ENCODE data around the gene PCGF1. TPM values are rescaled to one million over a fixed set of nuclear protein-coding genes. Genes with fewer than 3 reads are reported as not detected.

PCGF1 gene
- total and polyA plus RNA-seq, 7 experiments from 2014 or later = 9.0 to 37.0 (median 26.5) TPM

DNA sequence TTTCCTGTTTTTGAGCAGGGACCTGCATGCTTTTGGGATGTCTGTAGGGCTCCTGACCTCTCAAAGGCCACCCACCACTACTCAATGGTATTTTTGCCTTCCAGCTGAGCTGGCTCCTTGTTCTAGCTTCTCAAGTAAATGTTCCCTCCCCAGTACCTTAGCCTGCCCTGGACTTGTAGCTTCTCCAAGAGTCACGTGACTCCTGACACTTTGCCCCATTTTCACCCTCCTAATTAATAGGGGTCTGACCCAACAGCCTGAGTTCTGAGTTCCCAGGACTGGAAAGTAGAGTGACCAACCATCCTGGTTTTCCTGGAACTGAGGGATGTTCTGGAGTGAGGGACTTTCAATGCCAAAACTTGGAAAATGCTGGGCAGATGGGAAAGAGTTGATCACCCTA lies 12.1 kb downstream of the PCGF1 start:
- no peaks in the 10 kb centered on the region for H3K9me3 ChIP-seq (ENCODE audit: control insufficient read depth in 2 of 3, low read length in 3 of 3)
- Mint-ChIP-seq H3K27me3 (peaks cover 18 to 29% (median 20%) of the 10 kb centered on the region in 5 donors), H3K9me3 (no peaks in the 10 kb centered on the region), H3K4me1 (peaks cover 15 to 24% (median 20%) of the 10 kb centered on the region in 7 donors), H3K36me3 (peaks cover 11 to 39% (median 16%) of the 10 kb centered on the region in 5 donors), H3K27ac (peak overlapping the region in 1 of 9 donors; percentile 55), H3K4me3 (no peak overlapping the region)
- ATAC-seq (no peak), DNase-seq (no peak)
- H3K27me3 ChIP-seq (ENCODE audit: control insufficient read depth in 2 of 2, insufficient read depth in 2 of 2, low read length in 2 of 2) = peaks cover 0 to 22% of the 10 kb centered on the region in 2 donors
- no peak overlapping the region for H3K4me3 ChIP-seq (ENCODE audit: low read length)
- H3K27ac ChIP-seq (ENCODE audit: low read depth, low read length) = no peak overlapping the region
- intact Hi-C loops (cut with micrococcal nuclease) = no loop called here
- H3K36me3 ChIP-seq (ENCODE audit: control insufficient read depth in 2 of 3, insufficient read depth in 3 of 3, low read length in 3 of 3) = peaks cover 4 to 41% (median 5%) of the 10 kb centered on the region in 3 experiments
- ChIA-PET CTCF (no interaction called here), POLR2A (no interaction called here)
- H3K4me1 ChIP-seq (ENCODE audit: control insufficient read depth in 2 of 2, insufficient read depth in 2 of 2, low read length in 2 of 2) = peaks cover 8 to 21% of the 10 kb centered on the region in 2 donors

DNA sequence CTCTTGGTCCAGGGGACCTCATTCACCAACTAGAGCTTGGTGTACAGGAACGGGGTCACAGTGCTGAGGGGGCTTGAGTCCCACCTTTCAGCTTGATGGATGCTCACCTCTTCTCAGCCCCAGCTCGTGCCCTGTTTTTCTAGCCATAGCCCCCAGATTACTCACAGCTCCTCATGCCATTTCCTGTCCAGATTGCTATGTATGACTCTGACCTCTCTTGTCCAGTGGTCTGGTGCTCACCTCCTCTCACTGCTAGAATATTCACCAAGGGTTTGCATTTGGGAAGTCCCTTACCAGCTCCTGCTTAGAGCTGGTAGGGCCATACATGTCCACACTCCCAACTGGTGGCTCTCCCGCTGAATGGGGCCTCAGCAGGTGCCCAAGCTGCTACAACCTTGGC lies 13.9 kb downstream of the PCGF1 start:
- Mint-ChIP-seq H3K9me3 (peaks cover 0 to 2% (median 0%) of the 10 kb centered on the region in 11 donors), H3K4me1 (peaks cover 5 to 15% (median 9%) of the 10 kb centered on the region in 7 donors), H3K36me3 (peaks cover 14 to 52% (median 23%) of the 10 kb centered on the region in 5 donors), H3K4me3 (no peak overlapping the region), H3K27me3 (peaks cover 5 to 12% (median 7%) of the 10 kb centered on the region in 5 donors), H3K27ac (no peak overlapping the region)
- ATAC-seq = no peak
- POLR2A ChIA-PET = interaction anchor here (0.9 to 1.5 kb wide), 2 partner anchors 10 to 23 kb away, joined by 3 to 4 read pairs; partner anchors contain the start of genes CCDC142 and TTC31
- no peak overlapping the region for H3K4me3 ChIP-seq (ENCODE audit: low read length)
- peaks cover 0 to 7% of the 10 kb centered on the region in 2 donors for H3K27me3 ChIP-seq (ENCODE audit: control insufficient read depth in 2 of 2, insufficient read depth in 2 of 2, low read length in 2 of 2)
- H3K9me3 ChIP-seq (ENCODE audit: control insufficient read depth in 2 of 3, low read length in 3 of 3) = no peaks in the 10 kb centered on the region
- DNase-seq = no peak
- intact Hi-C loops (cut with micrococcal nuclease) = no loop called here
- H3K27ac ChIP-seq (ENCODE audit: low read depth, low read length) = no peak overlapping the region
- peaks cover 2 to 11% of the 10 kb centered on the region in 2 donors for H3K4me1 ChIP-seq (ENCODE audit: control insufficient read depth in 2 of 2, insufficient read depth in 2 of 2, low read length in 2 of 2)
- CTCF ChIA-PET = interaction anchor here (1.8 kb wide), 1 partner anchor 11 kb away, joined by 5 read pairs; the partner anchor contains the start of gene CCDC142
- H3K36me3 ChIP-seq (ENCODE audit: control insufficient read depth in 2 of 3, insufficient read depth in 3 of 3, low read length in 3 of 3) = peaks cover 5 to 59% (median 8%) of the 10 kb centered on the region in 3 experiments

DNA sequence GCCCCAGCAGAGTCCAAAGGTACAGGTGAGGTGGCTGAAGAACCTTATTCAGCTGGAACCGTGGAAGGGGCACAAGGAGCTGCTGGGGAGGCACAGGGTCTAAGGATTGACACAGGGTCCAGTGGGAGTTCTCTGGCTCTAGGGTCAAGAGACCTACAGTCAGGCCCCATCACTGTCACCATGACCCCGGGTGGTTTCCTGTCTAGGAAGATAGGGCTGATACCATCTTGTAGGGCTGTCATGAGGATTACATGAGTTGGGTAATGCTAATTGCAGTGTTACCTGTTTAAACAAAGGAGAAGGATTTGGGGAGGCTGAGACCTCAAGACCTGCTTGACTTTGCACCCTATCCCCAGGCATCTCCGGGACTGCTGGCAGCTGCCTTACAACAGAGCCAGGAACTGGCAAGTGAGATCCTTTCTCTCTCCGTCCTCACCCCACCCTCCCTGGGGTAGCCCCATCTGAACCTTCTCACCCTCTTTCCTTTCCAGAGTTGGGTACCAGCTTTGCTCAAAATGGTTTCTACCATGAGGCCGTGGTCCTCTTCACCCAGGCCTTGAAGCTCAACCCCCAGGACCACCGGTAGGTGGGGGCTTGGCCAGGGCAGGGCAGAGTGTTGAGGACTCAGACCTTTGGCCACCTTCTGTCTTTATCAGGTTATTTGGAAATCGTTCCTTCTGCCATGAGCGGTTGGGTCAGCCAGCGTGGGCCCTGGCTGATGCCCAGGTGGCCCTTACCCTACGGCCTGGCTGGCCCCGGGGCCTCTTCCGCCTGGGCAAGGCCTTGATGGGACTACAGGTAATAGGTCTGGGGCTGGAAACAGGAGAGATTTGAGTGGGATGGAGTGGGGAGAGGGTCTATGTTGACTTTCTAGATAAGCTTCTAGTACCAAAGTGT lies 15.6 kb downstream of the PCGF1 start:
- CTCF ChIA-PET = interaction anchor here (1.8 kb wide), 1 partner anchor 10 kb away, joined by 5 read pairs; the partner anchor contains the start of gene CCDC142
- Mint-ChIP-seq H3K27ac (no peak overlapping the region), H3K9me3 (peaks cover 0 to 2% (median 0%) of the 10 kb centered on the region in 11 donors), H3K27me3 (no peaks in the 10 kb centered on the region), H3K4me1 (peaks cover 0 to 10% (median 1%) of the 10 kb centered on the region in 7 donors), H3K36me3 (peaks cover 14 to 53% (median 20%) of the 10 kb centered on the region in 5 donors), H3K4me3 (no peak overlapping the region)
- ATAC-seq = no peak
- H3K4me1 ChIP-seq (ENCODE audit: control insufficient read depth in 2 of 2, insufficient read depth in 2 of 2, low read length in 2 of 2) = no peaks in the 10 kb centered on the region
- no peak overlapping the region for H3K27ac ChIP-seq (ENCODE audit: low read depth, low read length)
- DNase-seq = no peak
- H3K4me3 ChIP-seq (ENCODE audit: low read length) = no peak overlapping the region
- POLR2A ChIA-PET = interaction anchor here (0.7 to 0.9 kb wide), 2 partner anchors 9 to 17 kb away, joined by 3 to 5 read pairs; partner anchors contain the start of genes CCDC142 and TTC31
- H3K27me3 ChIP-seq (ENCODE audit: control insufficient read depth in 2 of 2, insufficient read depth in 2 of 2, low read length in 2 of 2) = no peaks in the 10 kb centered on the region
- peaks cover 5 to 68% (median 8%) of the 10 kb centered on the region in 3 experiments for H3K36me3 ChIP-seq (ENCODE audit: control insufficient read depth in 2 of 3, insufficient read depth in 3 of 3, low read length in 3 of 3)
- intact Hi-C loops (cut with micrococcal nuclease) = no loop called here
- H3K9me3 ChIP-seq (ENCODE audit: control insufficient read depth in 2 of 3, low read length in 3 of 3) = no peaks in the 10 kb centered on the region

DNA sequence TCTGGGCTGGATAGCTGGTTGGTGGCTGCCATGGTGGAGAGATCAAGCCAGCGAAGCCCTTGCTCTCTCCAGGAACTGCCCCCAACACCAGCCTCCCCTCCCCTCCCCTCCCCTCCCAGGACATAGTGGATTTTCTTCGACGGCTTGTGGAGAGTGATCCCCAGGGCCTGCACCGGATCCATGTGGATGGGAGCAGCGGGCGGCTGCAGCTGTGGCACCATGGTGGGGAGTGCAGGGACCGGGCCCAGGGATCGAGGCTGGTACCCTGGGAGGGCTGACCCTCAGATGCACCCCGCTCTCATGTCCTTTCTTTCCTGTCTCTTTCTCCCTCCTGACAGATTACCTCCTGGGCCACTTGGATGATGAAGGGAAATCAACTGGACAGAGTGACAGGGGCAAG lies 17.6 kb downstream of the PCGF1 start:
- no peak overlapping the region for H3K4me3 Mint-ChIP-seq
- ATAC-seq = no peak
- CTCF ChIA-PET = no interaction called here
- peaks cover 3 to 13% (median 10%) of the 10 kb centered on the region in 7 donors for H3K4me1 Mint-ChIP-seq
- H3K27ac Mint-ChIP-seq = no peak overlapping the region
- no peaks in the 10 kb centered on the region for H3K27me3 Mint-ChIP-seq
- peaks cover 0 to 2% (median 0%) of the 10 kb centered on the region in 11 donors for H3K9me3 Mint-ChIP-seq
- intact Hi-C loops (cut with micrococcal nuclease) = loop anchor here in 1 of 2 donors (10.0 kb wide), 1 partner anchor 1255 kb away; the partner anchor contains the start of genes CCT7 and PRADC1
- no peak overlapping the region for H3K4me3 ChIP-seq (ENCODE audit: low read length)
- H3K27ac ChIP-seq (ENCODE audit: low read depth, low read length) = no peak overlapping the region
- DNase-seq = no peak
- POLR2A ChIA-PET = interaction anchor here (1.0 kb wide), 1 partner anchor 17 kb away, joined by 3 read pairs; the partner anchor contains the start of gene MRPL53
- no peaks in the 10 kb centered on the region for H3K4me1 ChIP-seq (ENCODE audit: control insufficient read depth in 2 of 2, insufficient read depth in 2 of 2, low read length in 2 of 2)
- H3K27me3 ChIP-seq (ENCODE audit: control insufficient read depth in 2 of 2, insufficient read depth in 2 of 2, low read length in 2 of 2) = no peaks in the 10 kb centered on the region
- H3K9me3 ChIP-seq (ENCODE audit: control insufficient read depth in 2 of 3, low read length in 3 of 3) = no peaks in the 10 kb centered on the region
- H3K36me3 Mint-ChIP-seq = peaks cover 18 to 56% (median 27%) of the 10 kb centered on the region in 5 donors
- peaks cover 5 to 71% (median 8%) of the 10 kb centered on the region in 3 experiments for H3K36me3 ChIP-seq (ENCODE audit: control insufficient read depth in 2 of 3, insufficient read depth in 3 of 3, low read length in 3 of 3)

DNA sequence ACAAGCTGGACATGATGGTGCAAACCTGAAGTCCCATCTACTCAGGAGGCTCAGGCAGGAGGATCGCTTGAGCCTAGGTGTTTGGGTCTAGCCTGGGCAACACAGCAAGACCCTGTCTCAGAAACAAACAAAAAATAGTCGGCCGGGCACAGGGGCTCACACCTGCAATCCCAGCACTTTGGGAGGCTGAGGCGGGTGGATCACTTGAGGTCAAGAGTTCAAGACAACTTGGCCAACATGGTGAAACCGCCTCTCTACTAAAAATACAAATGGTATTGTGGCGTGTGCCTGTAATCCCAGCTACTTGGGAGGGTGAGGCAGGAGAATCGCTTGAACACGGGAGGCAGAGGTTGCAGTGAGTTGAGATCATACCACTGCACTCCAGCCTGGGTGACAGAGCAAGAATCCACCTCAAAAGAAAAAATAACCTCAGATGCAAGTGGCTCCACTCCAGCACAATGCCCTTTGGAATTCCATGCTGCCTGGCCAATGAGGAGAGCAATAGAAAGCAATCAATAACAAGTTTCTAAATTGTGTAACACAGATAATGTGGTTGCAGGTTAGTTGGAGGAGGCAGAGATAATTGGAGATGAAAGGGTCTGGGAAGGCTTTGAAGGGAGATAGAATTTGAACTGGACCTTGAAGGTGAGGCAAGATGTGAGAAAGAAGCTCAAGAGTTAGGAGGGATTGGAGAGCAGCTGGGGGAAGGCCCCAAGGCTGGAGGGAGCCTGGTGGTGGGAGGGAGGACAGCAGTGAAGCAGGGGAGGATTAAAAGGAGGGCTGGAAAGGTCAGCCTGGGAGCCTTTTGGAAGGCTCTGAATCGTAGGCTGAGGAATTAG lies 18.6 kb downstream of the PCGF1 start:
- H3K27me3 ChIP-seq (ENCODE audit: control insufficient read depth in 2 of 2, insufficient read depth in 2 of 2, low read length in 2 of 2) = no peaks in the 10 kb centered on the region
- peaks cover 0 to 3% of the 10 kb centered on the region in 2 donors for H3K4me1 ChIP-seq (ENCODE audit: control insufficient read depth in 2 of 2, insufficient read depth in 2 of 2, low read length in 2 of 2)
- Mint-ChIP-seq H3K27me3 (no peaks in the 10 kb centered on the region), H3K4me1 (peaks cover 3 to 18% (median 10%) of the 10 kb centered on the region in 7 donors), H3K36me3 (peaks cover 17 to 51% (median 27%) of the 10 kb centered on the region in 5 donors), H3K27ac (no peak overlapping the region), H3K4me3 (no peak overlapping the region), H3K9me3 (peaks cover 0 to 2% (median 0%) of the 10 kb centered on the region in 11 donors)
- H3K27ac ChIP-seq (ENCODE audit: low read depth, low read length) = no peak overlapping the region
- peaks cover 5 to 65% (median 8%) of the 10 kb centered on the region in 3 experiments for H3K36me3 ChIP-seq (ENCODE audit: control insufficient read depth in 2 of 3, insufficient read depth in 3 of 3, low read length in 3 of 3)
- POLR2A ChIA-PET = interaction anchor here (0.5 to 1.0 kb wide), 3 partner anchors 16 to 665 kb away, joined by 3 to 5 read pairs (median 4); partner anchors contain the start of genes MRPL53 and WBP1
- no peak overlapping the region for H3K4me3 ChIP-seq (ENCODE audit: low read length)
- H3K9me3 ChIP-seq (ENCODE audit: control insufficient read depth in 2 of 3, low read length in 3 of 3) = no peaks in the 10 kb centered on the region
- intact Hi-C loops (cut with micrococcal nuclease) = loop anchor here in 1 of 2 donors (10.0 kb wide), 1 partner anchor 1254 kb away; the partner anchor contains the start of genes CCT7 and PRADC1
- DNase-seq = no peak
- no peak for ATAC-seq
- CTCF ChIA-PET = interaction anchor here (1.3 kb wide), 1 partner anchor 99 kb away, joined by 4 read pairs; no protein-coding TSS in a partner anchor

Data from naive thymus-derived CD4-positive, alpha-beta T cell (primary cell).